ENCODE measurements around the gene NR2C2AP.

DNA sequence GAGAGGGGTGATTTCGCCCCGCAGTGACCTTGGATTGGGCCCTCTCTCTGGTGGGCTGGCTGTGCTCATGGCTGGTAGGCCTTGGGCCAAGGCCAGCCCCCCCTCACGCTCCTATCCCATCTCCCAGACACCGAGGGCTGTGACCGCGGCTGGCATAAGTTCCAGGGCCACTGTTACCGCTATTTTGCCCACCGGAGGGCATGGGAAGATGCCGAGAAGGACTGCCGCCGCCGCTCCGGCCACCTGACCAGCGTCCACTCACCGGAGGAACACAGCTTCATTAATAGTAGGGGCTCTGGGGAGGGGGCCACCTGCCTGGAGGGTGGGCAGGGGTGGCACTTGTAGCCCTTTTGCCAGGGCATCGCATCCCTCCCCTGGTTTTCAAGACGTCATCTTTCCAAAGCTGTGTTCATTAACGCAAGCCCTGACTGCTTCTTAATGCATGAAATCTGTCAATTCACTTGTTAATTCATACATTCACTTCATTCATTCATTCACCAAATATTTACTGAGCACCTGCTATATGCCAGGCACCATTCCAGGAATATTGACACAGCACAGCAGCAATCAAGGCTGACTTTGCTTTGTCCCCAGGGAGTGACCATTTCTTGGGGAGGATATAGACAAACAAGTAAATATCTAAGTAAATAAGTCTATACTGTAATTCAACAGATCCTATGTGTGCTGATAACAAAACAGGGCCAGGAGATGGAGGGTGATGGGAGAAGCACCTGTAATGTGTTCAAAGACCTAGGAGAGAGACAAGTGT is 35.1 kb upstream of the NR2C2AP start:
- no peak for TF ChIP-seq CTCF (conservative IDR thresholded peaks at IDR 0.05; ENCODE audit: low read depth, low read length)
- no peak for TF ChIP-seq RAD21 (IDR thresholded peaks at IDR 0.05; ENCODE audit: low read length)
- no peak for TF ChIP-seq POLR2A (IDR thresholded peaks at IDR 0.05; ENCODE audit: low read depth, low read length)
- no peak for TF ChIP-seq RCOR1 (IDR thresholded peaks at IDR 0.05; ENCODE audit: insufficient replicate concordance, low read length)
- TF ChIP-seq BHLHE40 (IDR thresholded peaks at IDR 0.05; ENCODE audit: low read depth, low read length), result no peak

All from IMR-90 (cell line).